H1 (cell line): ENCODE measurements around the gene SYNPO. TPM values are rescaled to one million over a fixed set of nuclear protein-coding genes. Genes with fewer than 3 reads are reported as not detected.

ENCODE experiments used
- EZH2 ChIP-seq: fragments of 200-600 bp; sonication (generic); IDR thresholded peaks from 2 replicates; pipeline ENCODE4 v1.7.1; 2012; ENCODE audit warnings: low read depth, mild to moderate bottlenecking, moderate library complexity, low read length, inconsistent platforms; ENCODE audit not compliant: severe bottlenecking
- KDM4A ChIP-seq: IDR thresholded peaks from one replicate; pipeline ENCODE4 v1.7.1; 2012; ENCODE audit warnings: low read depth, mild to moderate bottlenecking, moderate library complexity, low read length, inconsistent platforms; ENCODE audit not compliant: severe bottlenecking
- RBBP5 ChIP-seq: IDR thresholded peaks from 2 replicates; pipeline ENCODE4 v1.7.1; 2012; ENCODE audit warnings: low read depth, mild to moderate bottlenecking, inconsistent platforms, low read length, moderate library complexity, borderline replicate concordance
- polyA plus RNA-seq, 7 experiments: library from polyadenylated mRNA; depleted of rRNA in 3 of 7; stranded (reverse) in 5 of 7; unstranded in 2 of 7; fragments of >200 nt in 5 of 7; fragments of 200-250 nt in 2 of 7; gene quantifications; 1 replicate in 5 of 7; 2 replicates in 1 of 7; 4 replicates in 1 of 7; pipeline versions ENCODE4 v1.2.1 to v1.2.3, GENCODE V29; 2011 to 2013; ENCODE audit warnings: missing spikeins in 2 of 7, mixed read lengths in 2 of 7
- total RNA-seq: library from RNA; stranded (reverse); fragmentation: NEBNext Ultra II Directional; extraction: Animal tissue kit (Norgen Biotek cat#: 25700); gene quantifications from 2 replicates; pipeline ENCODE4 v1.2.1, GENCODE V29; 2021

Gene SYNPO
- total and polyA plus RNA-seq, 2 of the 8 experiments (the other 6 are each of a cell fraction or from before 2014, with no cell fraction given): 2.3 TPM

- TF ChIP-seq EZH2: no peak
- peak; percentile 82 for TF ChIP-seq RBBP5
- TF ChIP-seq KDM4A: peak; percentile 78
Observed at GRCh38 chr5:150671509-150672236, 31.2 kb downstream of the SYNPO start (continued).
